OCI-LY3 (cell line): ENCODE data around the gene TIMM44.

Source experiments
- H2AFZ ChIP-seq: fragments of 200-600, 300-600 bp; shearing (Covaris generic); 2 replicates; pipeline ENCODE4 v1.6.0; 2014; ENCODE audit warnings: antibody characterized with exemption, low read depth, low read length
- H3K27ac ChIP-seq: fragments of 200-600, 300-600 bp; sonication (generic); 2 replicates; pipeline ENCODE4 v1.5.1; 2014; ENCODE audit warnings: mild to moderate bottlenecking, low read length, moderate library complexity, mixed read lengths
- H3K27me3 ChIP-seq: fragments of 200-600, 300-600 bp; sonication (generic); 2 replicates; pipeline ENCODE4 v1.6.1; 2014; ENCODE audit warnings: low read depth, low read length, mixed read lengths
- H3K36me3 ChIP-seq: fragments of 200-600, 300-600 bp; sonication (generic); replicated peaks from 2 replicates; pipeline ENCODE3; 2014; ENCODE audit warnings: low read depth, low read length, mixed read lengths
- H3K4me1 ChIP-seq: fragments of 300-600, 200-600 bp; sonication (generic); 2 replicates; pipeline ENCODE4 v1.6.1; 2014; ENCODE audit warnings: low read length, mixed read lengths
- H3K4me2 ChIP-seq: fragments of 200-600, 300-600 bp; sonication (generic); 2 replicates; pipeline ENCODE4 v1.6.1; 2014; ENCODE audit warnings: low read length, mixed read lengths
- H3K4me3 ChIP-seq: fragments of 300-600, 200-600 bp; sonication (generic); 2 replicates; pipeline ENCODE4 v1.5.1; 2014; ENCODE audit warnings: antibody characterized with exemption, mild to moderate bottlenecking, low read length, moderate library complexity
- H3K79me2 ChIP-seq: fragments of 300-600, 200-600 bp; shearing (Covaris generic); 2 replicates; pipeline ENCODE4 v1.6.1; 2014; ENCODE audit warnings: mild to moderate bottlenecking, low read length, mixed read lengths
- H3K9ac ChIP-seq: fragments of 300-600, 200-600 bp; shearing (Covaris generic); 2 replicates; pipeline ENCODE4 v1.6.0; 2014; ENCODE audit warnings: mild to moderate bottlenecking, low read length, moderate library complexity
- H3K9me3 ChIP-seq: fragments of 200-600, 300-600 bp; shearing (Covaris generic); 2 replicates; pipeline ENCODE4 v1.6.1; 2014; ENCODE audit warnings: low read length, mixed read lengths; ENCODE audit not compliant: insufficient read depth
- H4K20me1 ChIP-seq: fragments of 200-600, 300-600 bp; sonication (generic); 2 replicates; pipeline ENCODE4 v1.6.1; 2016; ENCODE audit warnings: low read length, mixed read lengths; ENCODE audit not compliant: insufficient read depth
- EZH2phosphoT487 ChIP-seq: fragments of 200-600 bp; shearing (Covaris generic); IDR thresholded peaks from 2 replicates; pipeline ENCODE4 v1.6.1; 2018; ENCODE audit warnings: antibody characterized with exemption, mixed run types, low read depth
- TF ChIP-seq, protein P1 (sequence below): fragments of 200-600, 300-600 bp; sonication (generic); IDR thresholded peaks from 2 replicates; pipeline ENCODE4 v1.5.1; 2014; ENCODE audit warnings: antibody characterized with exemption, low read length, low read depth

Gene TIMM44

DNA sequence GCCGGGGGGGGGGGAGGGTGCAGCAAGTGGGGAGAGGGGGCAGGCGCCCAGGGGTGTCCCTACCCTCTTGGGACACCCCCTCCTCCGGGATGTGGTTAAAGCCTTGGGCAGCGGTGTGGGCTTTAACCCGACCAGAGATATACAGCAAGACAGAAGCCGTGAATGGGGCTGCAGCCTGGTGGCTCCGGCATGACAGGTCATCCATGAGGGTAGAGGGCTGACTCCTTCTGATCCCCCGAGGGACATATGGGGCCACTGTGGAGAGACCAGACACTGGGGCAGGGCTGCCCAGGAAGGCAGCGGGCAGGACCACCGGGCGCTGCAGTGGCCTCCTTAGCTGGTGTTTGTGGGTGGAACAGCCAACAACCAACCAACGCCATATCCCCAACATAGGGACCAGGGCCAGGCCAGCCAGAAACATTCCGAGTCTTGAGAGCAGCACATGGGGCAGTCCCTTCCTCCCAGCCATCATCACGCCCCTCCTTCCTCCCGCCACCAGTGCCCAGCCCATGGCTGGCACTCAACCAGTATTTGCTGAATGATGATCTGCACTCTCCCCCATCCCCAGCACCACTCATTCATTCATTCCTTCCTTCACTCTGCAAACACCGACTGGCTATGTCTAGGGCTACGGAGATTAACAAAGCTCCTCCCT lies 43.8 kb upstream of the TIMM44 start:
- Histone ChIP-seq H3K27ac (no peak overlapping the region), H2AFZ (no peak overlapping the region), H3K4me1 (no peaks in the 10 kb centered on the region), H3K36me3 (peaks cover 73% of the 10 kb centered on the region), H3K27me3 (no peaks in the 10 kb centered on the region), H3K4me2 (no peak overlapping the region), H4K20me1 (peaks cover 66% of the 10 kb centered on the region), H3K9me3 (no peaks in the 10 kb centered on the region), H3K4me3 (no peak overlapping the region), H3K79me2 (peaks cover 83% of the 10 kb centered on the region), H3K9ac (no peak overlapping the region)
- TF ChIP-seq, protein P1, sequence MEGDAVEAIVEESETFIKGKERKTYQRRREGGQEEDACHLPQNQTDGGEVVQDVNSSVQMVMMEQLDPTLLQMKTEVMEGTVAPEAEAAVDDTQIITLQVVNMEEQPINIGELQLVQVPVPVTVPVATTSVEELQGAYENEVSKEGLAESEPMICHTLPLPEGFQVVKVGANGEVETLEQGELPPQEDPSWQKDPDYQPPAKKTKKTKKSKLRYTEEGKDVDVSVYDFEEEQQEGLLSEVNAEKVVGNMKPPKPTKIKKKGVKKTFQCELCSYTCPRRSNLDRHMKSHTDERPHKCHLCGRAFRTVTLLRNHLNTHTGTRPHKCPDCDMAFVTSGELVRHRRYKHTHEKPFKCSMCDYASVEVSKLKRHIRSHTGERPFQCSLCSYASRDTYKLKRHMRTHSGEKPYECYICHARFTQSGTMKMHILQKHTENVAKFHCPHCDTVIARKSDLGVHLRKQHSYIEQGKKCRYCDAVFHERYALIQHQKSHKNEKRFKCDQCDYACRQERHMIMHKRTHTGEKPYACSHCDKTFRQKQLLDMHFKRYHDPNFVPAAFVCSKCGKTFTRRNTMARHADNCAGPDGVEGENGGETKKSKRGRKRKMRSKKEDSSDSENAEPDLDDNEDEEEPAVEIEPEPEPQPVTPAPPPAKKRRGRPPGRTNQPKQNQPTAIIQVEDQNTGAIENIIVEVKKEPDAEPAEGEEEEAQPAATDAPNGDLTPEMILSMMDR = no peak
- no peak for TF ChIP-seq EZH2phosphoT487

DNA sequence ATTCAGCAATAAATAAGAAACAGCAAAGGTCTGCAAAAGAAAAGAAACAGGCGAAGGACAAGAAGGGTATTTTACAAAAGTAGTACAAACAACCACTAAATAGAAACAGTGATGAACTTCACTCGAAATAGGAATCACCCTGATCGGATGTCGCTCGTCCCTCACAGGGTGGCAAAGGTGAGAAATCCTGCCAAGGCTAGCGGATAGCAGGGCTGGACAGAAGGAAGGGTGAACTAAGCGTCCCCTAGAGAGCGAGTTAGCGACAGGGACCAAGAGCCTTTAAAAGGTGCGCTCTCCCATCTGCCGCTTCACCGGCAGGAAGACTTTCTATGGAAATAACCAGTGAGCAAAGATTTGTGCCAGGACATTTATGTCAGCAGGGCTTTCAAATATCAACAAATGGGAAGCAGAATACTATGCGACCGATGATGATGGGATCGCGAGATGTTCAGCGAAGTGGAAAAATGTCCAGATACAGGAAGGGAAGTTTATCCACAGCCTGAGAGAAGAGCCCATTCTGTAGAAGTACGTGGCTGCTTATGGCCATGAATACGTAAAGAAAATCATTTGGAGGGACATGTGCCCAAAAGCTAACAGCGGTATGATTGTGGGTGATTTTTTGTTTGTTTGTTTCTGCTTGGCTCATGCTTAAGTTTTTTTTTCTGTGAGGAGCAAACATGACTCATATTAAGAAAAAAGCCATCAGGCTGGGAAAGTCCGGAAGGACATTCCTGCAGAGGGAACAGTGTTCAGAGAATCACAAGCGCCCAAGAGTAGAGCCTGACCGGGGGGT lies 43.1 kb upstream of the TIMM44 start:
- peaks cover 85% of the 10 kb centered on the region for H3K79me2 ChIP-seq

DNA sequence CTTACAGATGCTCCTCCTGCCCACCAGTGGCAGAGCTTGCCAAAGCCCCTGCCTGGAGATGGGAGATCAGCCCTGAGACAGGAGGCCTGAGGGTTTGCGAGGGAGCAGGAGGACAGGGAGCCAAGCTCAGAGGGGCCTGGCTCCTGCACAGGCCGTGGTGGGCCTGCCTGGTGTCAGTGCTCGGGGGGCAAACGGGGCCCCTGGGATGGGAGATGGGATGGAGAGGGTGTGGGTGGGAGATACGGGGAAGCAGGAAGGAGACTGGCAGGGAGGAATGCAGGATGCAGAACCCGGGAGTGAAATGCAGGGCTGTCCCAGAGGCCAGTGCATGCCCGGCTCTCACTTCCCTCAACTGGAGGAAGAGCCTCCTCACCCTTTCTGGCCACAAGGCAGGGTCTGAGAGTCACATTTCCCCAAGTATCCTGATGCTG lies 42.0 kb upstream of the TIMM44 start:
- H4K20me1 ChIP-seq = peaks cover 67% of the 10 kb centered on the region
- H3K36me3 ChIP-seq = peaks cover 67% of the 10 kb centered on the region
- no peak overlapping the region for H3K4me3 ChIP-seq

More for the DNA sequence above, 43.1 kb upstream of the TIMM44 start:
- Histone ChIP-seq H3K36me3 (peaks cover 72% of the 10 kb centered on the region), H3K9ac (no peak overlapping the region), H3K4me2 (no peak overlapping the region), H3K27me3 (no peaks in the 10 kb centered on the region), H4K20me1 (peaks cover 64% of the 10 kb centered on the region), H2AFZ (no peak overlapping the region), H3K4me3 (no peak overlapping the region), H3K27ac (no peak overlapping the region), H3K9me3 (no peaks in the 10 kb centered on the region), H3K4me1 (no peaks in the 10 kb centered on the region)
- TF ChIP-seq EZH2phosphoT487 = no peak
- TF ChIP-seq, protein P1 = no peak

More for the DNA sequence above, 42.0 kb upstream of the TIMM44 start:
- Histone ChIP-seq H3K4me1 (no peaks in the 10 kb centered on the region), H2AFZ (no peak overlapping the region), H3K79me2 (peaks cover 80% of the 10 kb centered on the region), H3K27ac (no peak overlapping the region), H3K27me3 (no peaks in the 10 kb centered on the region), H3K4me2 (no peak overlapping the region), H3K9me3 (no peaks in the 10 kb centered on the region), H3K9ac (no peak overlapping the region)
- no peak for TF ChIP-seq EZH2phosphoT487
- TF ChIP-seq, protein P1 = no peak
